Fibroblast of lung (primary cell): ENCODE measurements around the gene SMDT1. TPM values are rescaled to one million over a fixed set of nuclear protein-coding genes. Genes with fewer than 3 reads are reported as not detected.

Source experiments
- DNase-seq, 2 donors: peaks; one replicate each; pipeline versions ENCODE4 v3.0.0 to v3.0.0-alpha.2; 2010; ENCODE audit warnings: low read depth in 2 of 2
- H2AFZ ChIP-seq: 2 replicates; pipeline ENCODE4 v1.5.1; 2012; ENCODE audit warnings: low read length, control low read depth, inconsistent platforms
- H3K27ac ChIP-seq: 2 replicates; pipeline ENCODE4 v1.5.1; 2011; ENCODE audit warnings: low read length, control low read depth; ENCODE audit not compliant: insufficient read depth
- H3K27me3 ChIP-seq: 2 replicates; pipeline ENCODE4 v1.5.1; 2011; ENCODE audit warnings: mild to moderate bottlenecking, low read length; ENCODE audit not compliant: control insufficient read depth, insufficient read depth
- H3K36me3 ChIP-seq: 2 replicates; pipeline ENCODE4 v1.5.1; 2011; ENCODE audit warnings: low read length; ENCODE audit not compliant: control insufficient read depth, insufficient read depth
- H3K4me1 ChIP-seq: 2 replicates; pipeline ENCODE4 v1.5.1; 2011; ENCODE audit warnings: low read length; ENCODE audit not compliant: control insufficient read depth, insufficient read depth; ENCODE audit errors: extremely low read depth
- H3K4me2 ChIP-seq: 2 replicates; pipeline ENCODE4 v1.5.1; 2011; ENCODE audit warnings: low read length, control low read depth; ENCODE audit not compliant: insufficient read depth; ENCODE audit errors: extremely low read depth
- H3K4me3 ChIP-seq, 4 experiments: fragments of 200-600 bp in 1 of 4; sonication (generic) in 1 of 4; replicated peaks in 1 of 4; 2 replicates each; pipeline ENCODE4 v1.5.1; 2011 to 2016; ENCODE audit warnings: low read length in 4 of 4, low read depth in 3 of 4, mild to moderate bottlenecking in 3 of 4, control low read depth in 2 of 4, inconsistent platforms in 1 of 4, mixed read lengths in 1 of 4; ENCODE audit not compliant: insufficient read depth in 1 of 4; ENCODE audit errors: control extremely low read depth in 1 of 4
- H3K79me2 ChIP-seq: 2 replicates; pipeline ENCODE4 v1.5.1; 2012; ENCODE audit warnings: mild to moderate bottlenecking, low read length, inconsistent platforms; ENCODE audit not compliant: control insufficient read depth, insufficient read depth
- H3K9ac ChIP-seq: 2 replicates; pipeline ENCODE4 v1.5.1; 2011; ENCODE audit warnings: mild to moderate bottlenecking, low read length, control low read depth; ENCODE audit not compliant: insufficient read depth
- H3K9me3 ChIP-seq: 2 replicates; pipeline ENCODE4 v1.5.1; 2012; ENCODE audit warnings: low read depth, low read length; ENCODE audit not compliant: control insufficient read depth, insufficient read depth
- H4K20me1 ChIP-seq: 2 replicates; pipeline ENCODE4 v1.5.1; 2011; ENCODE audit warnings: low read length; ENCODE audit not compliant: control insufficient read depth, insufficient read depth; ENCODE audit errors: extremely low read depth
- CTCF ChIP-seq, 2 donors: IDR thresholded peaks in 1 of 2; conservative IDR thresholded peaks in 1 of 2; 1 replicate in 1 of 2; 2 replicates in 1 of 2; pipeline ENCODE4 v1.5.1; 2011 to 2012; ENCODE audit warnings: low read length in 2 of 2, control low read depth in 1 of 2, inconsistent platforms in 1 of 2, low read depth in 1 of 2, mild to moderate bottlenecking in 1 of 2
- EZH2 ChIP-seq: IDR thresholded peaks from 2 replicates; pipeline ENCODE4 v1.5.1; 2012; ENCODE audit warnings: low read length, control low read depth, mild to moderate bottlenecking; ENCODE audit errors: missing control alignments
- polyA plus RNA-seq, 2 donors: library from polyadenylated mRNA; depleted of rRNA in 1 of 2; stranded (reverse) in 1 of 2; unstranded in 1 of 2; fragments of >200 nt; gene quantifications; 2 replicates each; pipeline ENCODE4 v1.2.1, GENCODE V29; 2011 to 2012; ENCODE audit warnings: missing spikeins in 1 of 2
- total RNA-seq: library from RNA; depleted of rRNA; stranded (reverse); fragments of >200 nt; gene quantifications from 2 replicates; pipeline ENCODE4 v1.2.1, GENCODE V29; 2014

The SMDT1 gene
- total and polyA plus RNA-seq, 2 donors (not counting 1 experiment from before 2014, with no cell fraction given) = 9.1 to 31.8 TPM

- Histone ChIP-seq H3K9ac (no peak overlapping the region), H3K9me3 (no peaks in the 10 kb centered on the region), H3K27me3 (no peaks in the 10 kb centered on the region), H3K36me3 (no peaks in the 10 kb centered on the region), H3K4me2 (no peak overlapping the region), H2AFZ (no peak overlapping the region), H3K79me2 (no peaks in the 10 kb centered on the region), H3K27ac (no peak overlapping the region), H3K4me1 (no peaks in the 10 kb centered on the region), H3K4me3 (no peak overlapping the region), H4K20me1 (no peaks in the 10 kb centered on the region)
- no peak for DNase-seq
- no peak for TF ChIP-seq CTCF (conservative IDR thresholded peaks at IDR 0.05 in 1 of 2, IDR thresholded peaks at IDR 0.05 in 1 of 2; ENCODE audit: low read depth in 1 of 2, low read length in 2 of 2)
Observed at GRCh38 chr22:42035256-42035655, 44.2 kb upstream of the SMDT1 start.

GRCh38 chr22:42039271-42039670, 40.2 kb upstream of the SMDT1 start:
- no peaks in the 10 kb centered on the region for H3K36me3 ChIP-seq
- H3K4me1 ChIP-seq = no peaks in the 10 kb centered on the region
- no peak overlapping the region for H2AFZ ChIP-seq
- H3K9ac ChIP-seq = no peak overlapping the region
- H4K20me1 ChIP-seq = no peaks in the 10 kb centered on the region
- TF ChIP-seq EZH2 = no peak
- no peak for TF ChIP-seq CTCF (conservative IDR thresholded peaks at IDR 0.05 in 1 of 2, IDR thresholded peaks at IDR 0.05 in 1 of 2; ENCODE audit: low read depth in 1 of 2, low read length in 2 of 2)
- DNase-seq = no peak
- H3K4me3 ChIP-seq = no peak overlapping the region
- H3K79me2 ChIP-seq = no peaks in the 10 kb centered on the region
- no peaks in the 10 kb centered on the region for H3K9me3 ChIP-seq
- H3K27ac ChIP-seq = no peak overlapping the region
- H3K27me3 ChIP-seq = no peaks in the 10 kb centered on the region
- no peak overlapping the region for H3K4me2 ChIP-seq

GRCh38 chr22:42041784-42042183, 37.7 kb upstream of the SMDT1 start:
- no peaks in the 10 kb centered on the region for H3K4me1 ChIP-seq

More at GRCh38 chr22:42041784-42042183, 37.7 kb upstream of the SMDT1 start:
- H3K4me2 ChIP-seq = no peak overlapping the region
- no peak overlapping the region for H3K27ac ChIP-seq
- H3K36me3 ChIP-seq = no peaks in the 10 kb centered on the region
- H3K9ac ChIP-seq = no peak overlapping the region
- no peaks in the 10 kb centered on the region for H3K27me3 ChIP-seq
- H2AFZ ChIP-seq = no peak overlapping the region
- H3K4me3 ChIP-seq = no peak overlapping the region
- TF ChIP-seq EZH2 (no peak), CTCF (conservative IDR thresholded peaks at IDR 0.05 in 1 of 2, IDR thresholded peaks at IDR 0.05 in 1 of 2; ENCODE audit: low read depth in 1 of 2, low read length in 2 of 2) (no peak)
- no peaks in the 10 kb centered on the region for H3K9me3 ChIP-seq
- H4K20me1 ChIP-seq = no peaks in the 10 kb centered on the region
- DNase-seq = no peak
- no peaks in the 10 kb centered on the region for H3K79me2 ChIP-seq
